GM19328 (cell line): ENCODE data around the gene SLC30A2.
"Not testable (repeated sequence)": the region's sequence is repeated elsewhere in the genome, so short reads cannot be mapped to it uniquely, and the experiment has no call there.

Source experiments
- ATAC-seq: cut with Tn5 transposase; IDR thresholded peaks from one replicate; pipeline ENCODE4 v1.9.1; 2021; ENCODE audit warnings: mild to moderate bottlenecking, moderate library complexity; ENCODE audit not compliant: unreplicated experiment

SLC30A2 gene, protein sequence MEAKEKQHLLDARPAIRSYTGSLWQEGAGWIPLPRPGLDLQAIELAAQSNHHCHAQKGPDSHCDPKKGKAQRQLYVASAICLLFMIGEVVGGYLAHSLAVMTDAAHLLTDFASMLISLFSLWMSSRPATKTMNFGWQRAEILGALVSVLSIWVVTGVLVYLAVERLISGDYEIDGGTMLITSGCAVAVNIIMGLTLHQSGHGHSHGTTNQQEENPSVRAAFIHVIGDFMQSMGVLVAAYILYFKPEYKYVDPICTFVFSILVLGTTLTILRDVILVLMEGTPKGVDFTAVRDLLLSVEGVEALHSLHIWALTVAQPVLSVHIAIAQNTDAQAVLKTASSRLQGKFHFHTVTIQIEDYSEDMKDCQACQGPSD

DNA sequence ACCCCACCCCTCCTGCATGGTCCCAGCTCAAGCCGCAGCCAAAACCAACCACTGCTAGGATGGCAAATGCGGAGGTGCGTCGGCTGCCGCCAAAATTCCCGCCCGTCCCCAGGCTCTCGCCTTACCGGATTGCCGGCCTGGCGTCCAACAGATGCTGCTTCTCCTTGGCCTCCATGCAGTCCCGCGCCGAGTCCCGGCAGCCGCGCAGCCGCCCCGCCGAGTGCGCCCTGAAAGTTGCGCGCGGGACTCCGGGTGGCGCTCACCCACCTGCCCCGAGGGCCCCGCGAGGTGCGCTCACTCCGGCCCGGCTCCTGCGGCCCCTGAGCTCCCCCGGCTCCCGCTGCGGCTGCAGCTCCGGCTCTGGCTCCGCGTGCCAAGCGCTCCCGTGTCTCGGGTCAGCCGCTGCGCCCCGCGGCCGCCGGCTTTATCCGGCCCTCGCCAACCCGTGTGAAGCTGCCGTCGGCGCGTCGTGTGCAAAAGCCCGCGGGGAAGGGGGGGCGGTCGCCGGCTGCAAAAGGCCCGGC is at the start of gene SLC30A2:
TSS of gene SLC30A2 (minus strand) at position 397 of the 524 bp plus-strand sequence. CDS start at position 175, 222 bp downstream.
- ATAC-seq = no peak

DNA sequence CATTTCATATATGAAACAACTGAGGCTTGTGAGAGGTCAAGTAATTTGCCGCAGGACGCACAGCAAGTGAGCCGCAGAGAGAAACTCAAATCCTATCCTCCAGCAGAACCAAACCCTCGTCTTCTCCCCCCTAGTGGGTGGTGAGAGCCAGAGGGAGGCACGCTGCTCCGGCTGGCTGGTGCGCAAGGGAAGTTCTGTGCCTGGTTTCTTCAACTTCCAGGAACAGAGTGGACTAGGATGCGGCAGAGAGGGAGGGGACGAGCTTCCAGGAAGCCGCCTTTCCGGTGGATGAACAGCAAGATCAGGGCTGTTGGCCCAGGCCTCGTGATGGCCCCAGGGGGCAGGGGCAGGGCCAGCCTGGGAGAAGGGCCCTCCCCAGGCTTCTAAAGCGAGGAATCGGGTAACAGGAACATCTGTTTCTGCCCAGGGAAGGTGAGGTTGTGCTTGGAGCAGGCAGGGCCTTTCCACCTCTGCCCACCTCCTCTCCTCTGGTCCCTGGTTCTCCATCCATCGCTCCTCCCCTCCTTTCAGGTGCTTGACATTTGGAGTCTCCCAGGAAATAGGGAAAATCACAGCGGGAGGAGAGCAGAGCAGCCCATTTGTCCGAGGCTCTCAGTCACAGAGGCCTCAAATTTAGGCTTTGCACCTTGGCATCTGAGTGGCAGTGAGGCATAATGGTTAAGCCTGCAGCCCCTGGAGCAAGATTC is 48.9 kb upstream of the SLC30A2 start:
- ATAC-seq = no peak

DNA sequence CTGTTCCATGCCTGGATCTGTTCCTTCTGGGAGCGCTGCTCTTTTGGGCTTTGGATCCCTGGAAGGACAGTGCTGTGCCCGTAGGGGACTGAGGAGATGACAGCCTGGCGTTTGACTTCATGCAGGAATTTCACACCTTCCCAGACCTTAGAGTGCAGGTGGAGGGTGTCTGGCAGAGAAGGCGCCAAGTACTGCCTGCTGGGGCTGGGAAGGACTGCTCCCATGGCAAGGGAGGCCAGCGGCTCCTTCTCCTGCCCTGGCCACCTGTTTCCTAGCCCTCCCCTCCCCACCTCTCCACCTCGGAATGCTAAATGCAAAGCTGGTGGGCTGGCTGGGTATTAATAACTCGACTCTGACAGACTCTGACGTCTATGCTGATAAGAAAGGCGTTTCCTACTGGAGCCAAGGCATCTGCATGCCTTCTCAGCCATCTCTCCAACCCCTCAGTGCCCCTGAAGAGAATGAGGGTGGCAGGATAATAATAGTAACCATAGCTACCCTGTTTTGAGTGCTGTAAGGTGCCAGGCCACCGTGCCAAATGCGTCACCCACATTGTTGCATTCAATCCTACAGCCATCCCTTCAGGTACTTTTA is 48.3 kb upstream of the SLC30A2 start:
- no peak for ATAC-seq

DNA sequence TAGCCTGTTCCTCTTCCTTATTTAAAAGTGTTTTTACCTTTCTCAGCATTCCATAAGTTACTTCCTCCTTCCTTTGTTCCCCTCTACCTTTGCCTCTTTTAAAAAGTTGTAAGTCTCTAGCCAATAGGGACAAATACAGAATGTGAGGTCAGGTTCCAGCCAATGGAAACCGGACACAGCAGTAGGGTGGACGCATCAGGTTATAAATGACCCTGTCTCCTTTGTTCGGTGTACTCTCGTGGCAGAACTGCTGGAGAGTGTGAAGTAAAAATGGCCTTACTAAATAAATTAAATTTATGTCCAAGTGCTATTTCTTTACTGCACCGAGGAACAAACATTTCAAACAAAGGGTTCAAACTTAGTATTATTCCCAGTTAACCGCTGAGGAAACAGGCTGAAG is 47.7 kb upstream of the SLC30A2 start:
- not testable (repeated sequence) for ATAC-seq

DNA sequence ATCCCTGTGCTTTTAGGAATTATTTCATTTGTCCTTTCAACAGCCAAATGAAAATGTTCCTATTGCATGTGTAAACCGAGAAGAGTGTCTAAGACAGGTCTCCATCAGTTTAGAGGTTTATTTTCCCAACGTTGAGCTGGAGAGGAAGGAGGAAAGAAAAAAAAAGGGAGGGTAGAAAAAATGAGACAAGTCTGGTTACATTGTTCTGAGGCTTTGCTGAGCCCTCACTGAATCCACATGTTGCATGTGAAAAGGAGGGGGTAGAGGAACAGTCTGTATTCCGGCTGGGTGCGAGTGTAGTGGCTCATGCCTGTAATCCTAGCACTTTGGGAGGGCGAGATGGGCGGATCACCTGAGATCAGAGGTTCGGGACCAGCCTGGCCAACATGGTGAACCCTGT is 46.5 kb upstream of the SLC30A2 start:
- no peak for ATAC-seq

DNA sequence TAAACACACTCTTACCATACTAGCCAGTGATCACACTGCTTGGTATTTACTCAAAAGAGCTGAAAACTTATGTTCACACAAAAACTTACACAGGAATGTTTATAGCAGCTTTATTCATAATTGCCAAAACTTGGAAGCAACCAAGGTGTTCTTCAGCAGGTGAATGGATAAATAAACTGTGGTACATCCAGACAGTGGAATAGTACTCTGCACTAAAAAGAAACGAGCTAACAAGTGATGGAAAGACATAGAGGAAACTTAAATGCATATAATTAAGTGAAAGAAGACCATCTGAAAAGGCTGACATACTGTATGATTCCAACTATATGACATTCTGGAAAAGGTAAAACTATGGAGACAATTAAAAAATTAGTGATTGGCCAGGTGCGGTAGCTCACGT is 45.0 kb upstream of the SLC30A2 start:
- no peak for ATAC-seq

DNA sequence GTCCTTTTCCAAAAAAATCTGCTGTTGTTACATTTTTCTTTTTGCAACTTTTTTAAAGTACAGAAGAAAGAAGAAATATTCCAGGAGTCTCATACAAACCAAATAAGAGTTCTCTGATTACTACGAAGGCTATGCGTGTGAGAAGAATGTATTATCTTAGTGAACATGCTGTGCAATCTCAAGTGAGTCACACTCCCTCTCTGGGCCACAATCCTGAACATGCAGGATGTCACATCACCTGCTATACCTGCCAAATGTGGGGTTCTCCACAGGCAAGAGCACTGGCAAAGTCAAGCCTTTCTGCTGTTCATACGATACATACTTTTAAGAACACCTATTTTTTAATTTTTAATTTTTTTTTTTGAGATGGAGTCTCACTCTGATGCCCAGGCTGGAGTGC is 43.2 kb upstream of the SLC30A2 start:
- ATAC-seq = no peak

DNA sequence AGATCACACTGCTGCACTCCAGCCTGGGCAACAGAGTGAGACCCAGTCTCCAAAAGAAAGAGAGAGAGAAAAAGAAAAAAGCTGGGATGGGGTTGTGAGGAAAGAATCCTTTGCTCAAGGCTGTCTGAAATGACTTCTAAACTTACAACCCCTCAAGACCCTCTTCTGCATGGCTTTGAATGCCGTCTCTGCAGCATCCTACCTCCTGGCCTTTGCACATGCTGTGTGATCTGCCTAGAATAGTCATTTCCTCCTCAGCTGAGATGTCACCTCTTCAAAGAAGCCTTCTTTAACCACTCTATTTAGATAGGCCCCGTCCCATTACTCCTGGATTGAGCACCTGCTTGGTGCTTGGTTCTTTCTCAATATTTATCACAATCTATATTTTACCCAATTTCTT is 38.9 kb upstream of the SLC30A2 start:
- ATAC-seq = no peak

DNA sequence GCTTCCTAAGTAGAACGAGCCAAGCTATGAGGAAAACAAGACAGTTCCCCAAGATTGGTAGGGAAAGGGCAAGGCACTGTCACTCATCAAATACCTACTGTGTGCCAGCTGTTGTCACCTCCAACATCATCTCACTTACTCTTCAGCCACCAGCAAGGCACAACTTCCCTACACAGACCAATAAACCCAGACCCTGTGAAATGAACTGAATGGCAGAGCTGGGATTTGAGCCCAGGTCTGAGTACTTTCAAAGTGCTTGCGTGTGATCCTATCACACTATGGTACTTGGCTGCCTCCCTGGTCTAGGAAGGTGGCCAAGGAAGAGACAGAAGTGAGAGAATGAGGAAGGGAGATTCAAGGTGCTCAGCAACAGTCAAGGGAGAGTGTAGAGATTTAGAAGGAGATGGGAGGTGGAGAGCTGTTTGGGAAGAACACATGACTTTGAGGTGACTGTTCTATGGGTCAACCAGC is 38.2 kb upstream of the SLC30A2 start:
- no peak for ATAC-seq

DNA sequence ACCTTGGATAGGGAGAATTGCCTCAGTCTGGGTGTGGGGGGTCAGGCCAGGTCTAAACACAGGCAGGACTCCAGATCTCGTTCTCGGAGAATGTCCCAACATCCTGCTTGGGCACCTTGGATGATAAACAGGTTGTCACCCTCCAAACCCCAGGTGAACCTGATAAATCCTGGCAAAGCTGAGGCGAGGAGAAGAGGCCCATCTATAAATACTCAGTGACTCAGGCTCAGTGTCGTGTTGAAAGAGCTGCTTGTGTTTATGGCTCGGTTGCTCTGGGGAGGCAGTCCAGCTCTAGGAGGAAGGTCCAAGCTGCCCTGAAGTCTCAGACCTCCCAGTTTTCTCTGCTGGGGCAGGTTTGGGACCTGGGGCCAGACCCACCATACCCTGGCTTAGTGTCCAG is 37.3 kb upstream of the SLC30A2 start:
- ATAC-seq = no peak

DNA sequence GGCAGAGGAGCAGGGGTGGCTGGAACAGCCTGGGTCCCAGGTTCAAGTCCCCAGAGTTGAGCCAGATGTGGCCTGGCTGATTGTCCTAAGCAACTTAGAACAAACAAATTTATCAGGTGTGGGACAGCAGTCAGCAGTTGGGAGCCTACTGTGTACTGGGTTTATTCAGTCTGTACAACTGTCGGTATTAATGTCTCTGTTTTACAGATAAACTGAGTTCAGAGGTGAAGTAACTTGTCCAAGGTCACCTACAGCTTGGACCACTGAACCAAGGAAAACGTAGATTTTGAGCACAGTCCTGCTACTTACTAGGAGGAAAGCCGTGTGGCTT is 36.1 kb upstream of the SLC30A2 start:
- no peak for ATAC-seq

DNA sequence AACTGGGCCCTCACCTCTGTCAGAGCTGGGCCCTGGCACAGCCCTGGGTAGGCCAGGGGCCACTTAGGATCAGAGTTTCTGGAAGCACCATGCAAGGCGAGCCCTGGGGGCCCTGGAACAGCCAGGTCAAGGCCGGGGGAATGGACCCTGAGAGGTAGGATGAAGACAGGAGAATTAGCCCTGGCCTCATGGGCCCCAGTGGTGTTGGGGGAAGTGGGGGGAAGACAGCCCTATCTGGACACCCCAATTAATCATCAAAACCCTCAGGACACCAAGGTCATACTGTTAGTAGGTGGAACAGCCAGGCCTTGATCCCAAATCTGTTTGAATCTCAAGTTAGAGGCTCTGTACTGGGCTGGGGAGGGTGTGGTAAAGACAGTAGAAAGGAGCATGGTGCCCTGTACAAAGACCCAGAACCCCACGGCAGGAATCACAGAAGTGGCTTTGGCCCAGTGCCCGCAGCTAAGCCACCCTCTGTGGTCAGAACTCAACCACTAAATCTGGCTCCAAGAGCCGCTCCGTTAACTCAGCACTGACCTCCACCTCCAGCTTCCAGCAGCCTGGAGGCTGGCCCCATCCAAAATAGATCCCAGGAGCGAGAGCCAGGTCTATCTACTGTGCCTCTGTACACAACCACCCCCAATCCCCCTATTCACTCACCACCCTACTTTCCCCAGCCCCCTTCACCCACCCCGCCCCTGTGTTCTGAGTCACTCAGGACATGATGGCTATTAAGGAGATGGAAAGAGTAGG is 35.5 kb upstream of the SLC30A2 start:
- no peak for ATAC-seq

DNA sequence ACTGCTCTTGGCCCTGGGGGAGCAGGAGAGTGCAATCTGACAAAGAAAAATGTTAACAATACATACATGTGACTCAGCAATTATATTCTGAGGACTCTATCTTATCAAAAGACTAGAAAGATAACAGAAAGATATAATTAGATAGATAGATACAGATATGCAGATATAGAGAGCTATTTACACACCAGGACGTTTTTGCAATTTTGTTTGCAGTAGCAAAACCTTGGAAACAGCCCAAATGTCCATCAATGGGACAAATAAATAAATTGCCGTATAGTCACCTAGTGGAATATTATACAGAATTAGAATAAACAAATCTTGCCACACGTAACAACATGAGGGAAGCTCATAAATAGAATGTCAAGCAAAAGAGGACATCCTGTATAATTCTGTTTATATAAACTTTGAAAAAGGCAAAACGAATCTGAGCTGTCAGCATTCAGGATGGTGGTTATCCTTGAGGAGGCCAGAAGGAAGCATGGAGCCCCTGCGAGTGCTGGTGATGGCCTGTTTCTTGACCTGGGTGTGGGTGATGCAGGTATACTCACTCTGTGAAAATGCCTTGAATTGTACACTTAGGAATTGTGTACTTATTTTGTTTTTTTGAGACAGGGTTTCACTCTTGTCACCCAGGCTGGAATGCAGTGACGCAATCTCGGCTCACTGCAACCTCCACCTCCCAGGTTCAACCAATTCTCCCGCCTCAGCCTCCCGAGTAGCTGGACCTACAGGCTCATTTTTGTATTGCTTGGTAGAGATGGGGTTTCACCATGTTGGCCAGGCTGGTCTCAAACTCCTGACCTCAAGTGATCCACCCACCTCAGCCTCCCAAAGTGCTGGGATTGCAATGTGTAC is 34.3 kb upstream of the SLC30A2 start:
- ATAC-seq = no peak

DNA sequence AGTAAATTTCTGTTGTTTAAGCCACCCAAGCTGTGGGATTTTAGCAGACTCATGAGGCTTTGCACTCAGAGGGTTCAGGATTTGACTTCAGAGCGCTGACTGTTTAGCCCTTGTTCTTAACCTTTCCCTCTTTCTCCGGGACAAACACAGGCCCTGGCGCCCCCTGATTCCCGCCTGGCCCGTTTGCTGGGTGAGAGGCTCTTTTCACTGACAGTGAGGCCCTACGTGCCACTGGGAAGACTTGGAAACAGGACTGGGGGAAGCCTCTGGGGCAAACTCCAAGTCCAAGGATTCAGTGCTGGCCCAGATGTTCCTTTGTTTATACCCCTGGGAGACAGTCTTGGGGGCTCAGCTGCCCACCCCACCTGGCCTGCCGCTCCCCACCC is 33.3 kb upstream of the SLC30A2 start:
- no peak for ATAC-seq

DNA sequence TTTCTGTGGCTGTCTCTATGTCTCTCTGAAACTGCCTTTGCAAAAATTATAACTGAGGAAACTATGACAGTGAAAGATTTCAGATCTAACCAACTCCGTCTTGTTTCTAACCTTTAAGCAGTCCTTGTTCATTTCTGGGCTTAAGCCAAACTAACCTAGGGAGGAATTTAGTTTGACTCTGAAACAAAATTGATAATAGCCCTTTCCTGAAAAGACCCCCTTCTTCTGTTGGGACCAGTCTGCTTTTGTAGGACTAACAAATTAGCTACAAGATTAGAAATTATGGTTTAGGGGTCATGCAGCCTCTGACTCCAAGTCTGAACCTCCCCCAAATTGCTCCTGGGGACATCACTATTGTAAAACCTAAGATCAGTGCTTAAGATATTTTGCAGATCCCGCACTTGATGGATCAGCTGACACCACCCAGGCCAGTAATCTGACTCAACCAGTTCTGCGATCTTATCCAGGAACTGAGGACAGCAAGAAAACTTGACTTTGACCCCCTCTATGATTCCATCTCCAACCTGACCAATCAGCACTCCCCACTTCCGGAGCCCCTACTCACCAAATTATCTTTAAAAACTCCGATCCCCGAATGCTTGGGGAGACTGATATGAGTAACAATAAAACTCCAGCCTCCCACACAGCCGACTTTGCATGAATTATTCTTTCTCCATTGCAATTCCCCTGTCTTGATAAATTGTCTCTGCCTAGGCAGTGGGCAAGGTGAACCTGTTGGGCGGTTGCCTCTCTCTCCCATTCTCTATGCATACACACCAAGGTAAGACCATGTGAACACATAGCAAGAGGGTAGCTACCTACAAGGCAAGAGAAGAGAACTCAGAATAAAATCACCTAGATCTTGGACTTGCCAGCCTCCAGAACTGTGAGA is 32.6 kb upstream of the SLC30A2 start:
- no peak for ATAC-seq

DNA sequence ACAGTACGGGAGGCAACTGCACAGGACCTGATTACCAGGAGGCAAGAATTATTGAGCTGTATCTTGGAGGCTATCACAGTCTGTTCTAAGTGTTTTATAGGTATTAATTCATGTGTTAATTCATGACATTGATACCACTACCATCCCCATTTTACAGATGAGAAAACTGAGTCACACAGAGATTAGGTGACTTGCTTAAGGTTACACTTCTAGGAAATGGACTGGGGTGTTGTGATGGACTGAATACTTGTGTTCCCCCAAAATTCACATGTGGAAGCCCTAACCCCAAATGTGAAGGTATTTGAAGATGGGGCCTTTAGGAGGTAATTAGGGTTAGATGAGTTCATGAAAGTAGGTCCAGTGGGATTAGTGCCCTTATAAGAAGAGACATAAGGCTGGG is 31.6 kb upstream of the SLC30A2 start:
- ATAC-seq = no peak

DNA sequence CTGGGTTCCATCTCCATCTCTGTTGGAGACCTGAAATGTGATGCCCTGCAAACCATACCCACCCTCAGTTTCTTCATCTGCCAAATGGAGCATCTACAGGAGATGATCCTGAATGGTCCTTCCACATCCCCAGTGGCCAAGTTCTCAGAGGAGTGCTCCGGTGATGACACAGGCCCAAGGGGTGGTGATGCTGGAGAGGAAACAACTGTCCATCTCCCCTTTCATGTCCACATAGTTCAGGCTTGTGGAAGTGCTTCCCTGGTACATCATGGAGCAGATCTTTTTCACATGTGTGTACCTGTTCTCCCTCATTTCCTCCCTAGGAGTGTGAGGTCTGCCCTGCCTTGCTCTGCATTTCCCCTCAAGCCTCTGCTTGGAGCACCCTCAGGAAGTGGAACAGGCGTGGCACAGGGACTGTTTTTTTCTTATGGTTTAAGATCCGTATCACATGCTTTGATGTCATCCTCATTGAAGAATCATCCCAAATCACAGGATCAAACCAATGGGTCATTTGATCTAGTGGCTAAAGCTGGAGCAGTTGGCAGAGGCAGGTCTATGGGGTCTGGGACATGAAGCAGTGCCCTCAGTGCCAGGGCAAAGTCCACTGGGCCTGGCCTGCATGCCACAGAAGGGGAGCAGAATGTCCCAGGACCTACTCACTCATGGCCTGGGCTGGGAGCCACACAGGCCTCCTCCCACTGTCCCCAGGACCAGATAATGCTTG is 29.7 kb upstream of the SLC30A2 start:
- no peak for ATAC-seq

DNA sequence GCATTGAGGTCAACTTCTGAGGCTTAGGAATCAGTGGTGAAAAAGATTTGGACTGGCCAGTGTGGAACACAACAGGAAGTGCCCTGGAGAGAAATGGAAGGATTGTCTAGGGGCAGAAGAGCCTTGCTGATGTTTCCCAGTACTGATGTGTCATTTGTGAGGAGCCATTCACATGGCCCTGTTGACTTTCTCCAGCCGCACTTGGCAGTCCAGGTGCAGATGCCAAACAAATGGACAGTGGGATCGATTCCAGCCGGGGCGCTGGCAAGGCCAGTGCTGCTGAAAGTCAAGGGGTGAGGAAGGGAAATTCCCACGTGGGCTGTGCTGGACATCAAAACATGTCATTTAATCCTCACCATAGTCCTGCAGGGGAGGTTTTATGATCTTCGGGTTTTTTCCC is 26.4 kb upstream of the SLC30A2 start:
- no peak for ATAC-seq

DNA sequence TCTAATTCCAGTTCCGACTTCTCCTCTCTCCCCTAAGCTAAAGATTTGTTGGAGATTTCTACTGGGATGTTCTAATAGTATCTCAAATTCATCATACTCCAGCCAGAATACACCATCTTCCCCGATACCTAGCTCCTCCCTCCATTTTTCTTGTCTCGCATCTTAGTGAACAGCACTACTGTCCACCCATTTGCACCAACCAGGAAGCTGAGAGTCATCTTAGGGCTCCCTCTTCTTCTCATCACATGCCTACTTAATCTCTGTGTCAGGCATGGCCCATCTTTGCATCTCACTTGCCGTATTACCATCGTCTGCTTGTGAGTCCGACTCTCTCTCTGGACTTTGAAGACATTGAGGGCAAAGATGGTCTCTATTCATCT is 25.0 kb upstream of the SLC30A2 start:
- ATAC-seq = no peak
